KMS-11 (cell line): ENCODE measurements around the gene GGT6.
"Not testable (repeated sequence)": the region's sequence is repeated elsewhere in the genome, so short reads cannot be mapped to it uniquely, and the experiment has no call there.

Source experiments
- H2AFZ ChIP-seq: fragments of 200-600 bp; sonication (generic); 2 replicates; pipeline ENCODE4 v1.6.1; 2016; ENCODE audit warnings: antibody characterized with exemption, mixed run types, low read depth
- H3K27ac ChIP-seq: fragments of 200-600 bp; sonication (generic); 2 replicates; pipeline ENCODE4 v1.6.1; 2016; ENCODE audit warnings: mild to moderate bottlenecking, mixed run types
- H3K27me3 ChIP-seq: fragments of 200-600 bp; sonication (generic); 2 replicates; pipeline ENCODE4 v1.6.1; 2017; ENCODE audit warnings: mild to moderate bottlenecking, low read depth, mixed run types, moderate library complexity; ENCODE audit not compliant: insufficient read depth
- H3K36me3 ChIP-seq: fragments of 200-600 bp; sonication (generic); 2 replicates; pipeline ENCODE4 v1.6.1; 2017; ENCODE audit warnings: mild to moderate bottlenecking, mixed run types; ENCODE audit not compliant: insufficient read depth
- H3K4me1 ChIP-seq: fragments of 200-600 bp; sonication (generic); 2 replicates; pipeline ENCODE4 v1.6.1; 2016; ENCODE audit warnings: mild to moderate bottlenecking, low read depth, mixed run types; ENCODE audit not compliant: poor library complexity, severe bottlenecking
- H3K4me2 ChIP-seq: fragments of 200-600 bp; sonication (generic); 2 replicates; pipeline ENCODE4 v1.7.0; 2016; ENCODE audit warnings: mild to moderate bottlenecking, mixed run types
- H3K4me3 ChIP-seq: fragments of 200-600 bp; sonication (generic); IDR thresholded peaks from 2 replicates; pipeline ENCODE4 v1.6.1; 2017; ENCODE audit warnings: low read depth, low read length, mixed read lengths; ENCODE audit not compliant: insufficient read depth
- H3K79me2 ChIP-seq: fragments of 200-600 bp; sonication (generic); 2 replicates; pipeline ENCODE4 v1.6.1; 2016; ENCODE audit warnings: low read depth, mixed run types; ENCODE audit not compliant: insufficient read depth
- H3K9ac ChIP-seq: fragments of 200-600 bp; sonication (generic); 2 replicates; pipeline ENCODE4 v1.6.1; 2016; ENCODE audit warnings: mild to moderate bottlenecking, mixed run types
- H4K20me1 ChIP-seq: fragments of 200-600 bp; sonication (generic); 2 replicates; pipeline ENCODE4 v1.6.1; 2016; ENCODE audit warnings: mild to moderate bottlenecking, mixed run types; ENCODE audit not compliant: insufficient read depth
- TF ChIP-seq, protein P1 (sequence below): fragments of 200-600 bp; sonication (generic); conservative IDR thresholded peaks from 2 replicates; pipeline ENCODE4 v1.6.1; 2017; ENCODE audit warnings: low read depth, mild to moderate bottlenecking, antibody characterized with exemption, low read length, moderate library complexity, mixed read lengths

Gene GGT6

DNA sequence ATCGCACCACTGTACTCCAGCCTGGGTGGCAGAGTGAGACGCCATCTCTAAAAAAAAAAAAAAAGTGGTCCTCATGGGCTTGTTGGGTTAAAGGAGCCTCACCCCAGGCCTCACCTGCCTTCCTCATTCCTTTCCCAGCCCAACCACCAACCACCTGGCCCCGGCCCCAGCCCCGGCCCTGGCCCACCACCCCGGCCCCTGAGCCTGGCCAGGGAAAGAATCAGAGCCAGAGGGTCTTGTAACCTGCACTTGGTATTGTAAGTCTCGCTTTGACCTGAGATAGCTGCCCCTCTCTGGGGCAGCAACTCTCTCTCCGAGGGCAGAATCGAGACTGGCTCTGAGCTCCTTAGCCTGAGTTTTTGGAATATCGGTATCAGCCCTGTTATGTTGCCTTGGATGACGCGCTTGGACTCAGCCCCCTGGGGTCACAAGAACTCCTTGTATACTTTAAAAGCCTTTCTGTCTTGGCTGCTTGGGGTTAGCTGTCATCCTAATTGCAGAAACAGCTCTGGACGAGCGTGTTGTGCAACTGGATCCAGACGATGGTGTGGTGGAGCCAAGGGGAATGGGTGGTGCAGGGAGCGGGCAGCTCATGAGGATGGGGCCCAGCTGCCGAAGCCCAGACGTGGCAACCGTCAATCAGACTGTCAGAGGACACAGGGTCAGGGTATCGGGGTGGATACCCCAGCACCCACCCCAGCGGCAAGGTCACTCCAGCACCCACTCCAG lies 38.6 kb upstream of the GGT6 start:
- Histone ChIP-seq H3K9ac (no peak overlapping the region), H3K79me2 (no peaks in the 10 kb centered on the region), H3K27me3 (peaks cover 32% of the 10 kb centered on the region; the same call in 1 of the 2 replicates), H3K4me1 (no peaks in the 10 kb centered on the region), H3K4me2 (no peak overlapping the region), H3K36me3 (no peaks in the 10 kb centered on the region), H4K20me1 (no peaks in the 10 kb centered on the region), H3K27ac (no peak overlapping the region), H2AFZ (no peak overlapping the region), H3K4me3 (no peak overlapping the region)
- TF ChIP-seq, protein P1, sequence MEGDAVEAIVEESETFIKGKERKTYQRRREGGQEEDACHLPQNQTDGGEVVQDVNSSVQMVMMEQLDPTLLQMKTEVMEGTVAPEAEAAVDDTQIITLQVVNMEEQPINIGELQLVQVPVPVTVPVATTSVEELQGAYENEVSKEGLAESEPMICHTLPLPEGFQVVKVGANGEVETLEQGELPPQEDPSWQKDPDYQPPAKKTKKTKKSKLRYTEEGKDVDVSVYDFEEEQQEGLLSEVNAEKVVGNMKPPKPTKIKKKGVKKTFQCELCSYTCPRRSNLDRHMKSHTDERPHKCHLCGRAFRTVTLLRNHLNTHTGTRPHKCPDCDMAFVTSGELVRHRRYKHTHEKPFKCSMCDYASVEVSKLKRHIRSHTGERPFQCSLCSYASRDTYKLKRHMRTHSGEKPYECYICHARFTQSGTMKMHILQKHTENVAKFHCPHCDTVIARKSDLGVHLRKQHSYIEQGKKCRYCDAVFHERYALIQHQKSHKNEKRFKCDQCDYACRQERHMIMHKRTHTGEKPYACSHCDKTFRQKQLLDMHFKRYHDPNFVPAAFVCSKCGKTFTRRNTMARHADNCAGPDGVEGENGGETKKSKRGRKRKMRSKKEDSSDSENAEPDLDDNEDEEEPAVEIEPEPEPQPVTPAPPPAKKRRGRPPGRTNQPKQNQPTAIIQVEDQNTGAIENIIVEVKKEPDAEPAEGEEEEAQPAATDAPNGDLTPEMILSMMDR: no peak

DNA sequence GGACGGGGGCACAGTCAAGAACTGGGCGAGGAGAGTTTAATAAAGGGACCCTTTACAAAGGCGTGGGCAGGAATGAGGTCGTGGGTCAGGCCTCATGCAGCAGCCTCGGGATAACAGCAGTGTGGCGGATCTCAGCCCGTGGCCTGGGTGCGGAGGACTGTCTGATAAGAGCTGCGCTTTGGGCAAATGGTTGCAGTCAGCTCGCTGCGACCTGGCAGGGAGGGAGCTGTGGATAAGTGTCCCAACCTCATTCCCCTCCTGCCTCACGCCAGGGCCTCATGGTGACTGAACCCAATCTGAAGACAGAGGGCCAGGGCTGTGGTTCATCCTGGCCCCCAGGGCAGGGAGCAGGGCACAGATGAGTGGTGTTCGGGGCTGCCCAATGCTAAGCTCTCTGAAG lies 37.6 kb upstream of the GGT6 start:
- H3K27me3 ChIP-seq: peaks cover 35% of the 10 kb centered on the region; the same call in 1 of the 2 replicates
- TF ChIP-seq, protein P1: no peak
- H2AFZ ChIP-seq: no peak overlapping the region
- H3K27ac ChIP-seq: no peak overlapping the region
- H3K9ac ChIP-seq: no peak overlapping the region
- no peaks in the 10 kb centered on the region for H3K79me2 ChIP-seq
- H3K4me2 ChIP-seq: no peak overlapping the region
- H4K20me1 ChIP-seq: no peaks in the 10 kb centered on the region
- no peaks in the 10 kb centered on the region for H3K36me3 ChIP-seq
- H3K4me1 ChIP-seq: no peaks in the 10 kb centered on the region
- H3K4me3 ChIP-seq: no peak overlapping the region

DNA sequence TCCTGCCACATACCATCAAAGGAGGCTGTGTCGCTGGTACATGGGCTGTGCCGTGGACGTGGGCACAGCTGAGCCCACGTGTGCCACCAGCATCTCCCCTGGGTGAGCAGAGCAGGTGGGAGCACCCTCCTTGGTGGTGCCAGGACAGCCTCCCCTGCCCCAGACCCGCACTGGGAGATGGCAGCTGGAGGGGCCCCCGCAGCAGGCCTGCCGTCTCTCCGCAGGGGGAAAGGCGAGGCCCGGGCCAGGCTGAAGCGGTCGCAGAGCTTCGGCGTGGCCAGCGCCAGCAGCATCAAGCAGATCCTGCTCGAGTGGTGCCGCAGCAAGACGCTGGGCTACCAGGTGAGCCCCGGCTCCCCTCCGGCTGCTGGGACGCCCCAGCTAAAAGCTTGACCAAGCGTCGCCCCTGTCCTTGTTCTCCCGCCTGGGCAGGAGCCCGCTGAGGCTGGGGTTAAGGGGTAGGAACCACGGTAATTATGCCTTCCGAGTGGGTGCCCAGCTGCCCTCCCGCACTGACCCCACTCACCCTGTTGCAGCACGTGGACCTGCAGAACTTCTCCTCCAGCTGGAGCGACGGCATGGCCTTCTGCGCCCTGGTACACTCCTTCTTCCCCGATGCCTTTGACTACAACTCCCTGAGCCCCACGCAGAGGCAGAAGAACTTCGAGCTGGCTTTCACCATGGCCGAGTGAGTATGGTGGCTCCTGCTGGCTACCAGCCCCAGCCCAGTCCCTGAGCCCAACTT lies 36.4 kb upstream of the GGT6 start:
- Histone ChIP-seq H3K4me3 (no peak overlapping the region), H3K4me1 (no peaks in the 10 kb centered on the region), H3K4me2 (no peak overlapping the region), H3K79me2 (no peaks in the 10 kb centered on the region), H3K27me3 (peaks cover 40% of the 10 kb centered on the region; the same call in 1 of the 2 replicates), H3K36me3 (no peaks in the 10 kb centered on the region), H3K27ac (no peak overlapping the region), H4K20me1 (no peaks in the 10 kb centered on the region), H2AFZ (no peak overlapping the region), H3K9ac (no peak overlapping the region)
- TF ChIP-seq, protein P1: no peak

DNA sequence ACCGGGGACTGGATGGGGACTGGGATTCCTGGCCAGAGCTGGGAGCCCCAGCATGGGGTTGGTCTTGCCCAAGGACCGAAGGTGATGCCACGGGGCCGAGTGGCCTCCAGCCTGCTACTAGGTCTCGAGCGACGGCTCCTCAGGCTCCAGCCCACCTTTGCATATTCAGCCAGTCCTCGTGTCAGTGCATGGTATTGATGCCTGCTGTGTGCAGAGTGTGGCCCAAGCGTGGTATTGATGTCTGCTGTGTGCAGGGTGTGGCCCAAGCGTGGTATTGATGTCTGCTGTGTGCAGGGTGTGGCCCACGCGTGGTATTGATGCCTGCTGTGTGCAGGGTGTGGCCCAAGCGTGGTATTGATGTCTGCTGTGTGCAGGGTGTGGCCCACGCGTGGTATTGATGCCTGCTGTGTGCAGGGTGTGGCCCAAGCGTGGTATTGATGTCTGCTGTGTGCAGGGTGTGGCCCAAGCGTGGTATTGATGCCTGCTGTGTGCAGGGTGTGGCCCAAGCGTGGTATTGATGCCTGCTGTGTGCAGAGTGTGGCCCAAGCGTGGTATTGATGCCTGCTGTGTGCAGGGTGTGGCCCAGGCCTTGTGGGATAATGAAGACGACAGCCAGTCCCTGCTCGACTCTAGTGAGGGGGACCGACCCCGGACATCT lies 35.4 kb upstream of the GGT6 start:
- H4K20me1 ChIP-seq, H2AFZ ChIP-seq: not testable (repeated sequence)

More for the DNA sequence above, 35.4 kb upstream of the GGT6 start:
- H3K79me2 ChIP-seq, H3K4me1 ChIP-seq, H3K27ac ChIP-seq, H3K36me3 ChIP-seq, H3K4me2 ChIP-seq, H3K9ac ChIP-seq, H3K4me3 ChIP-seq: not testable (repeated sequence)
- peaks cover 40% of the 10 kb centered on the region; the same call in 1 of the 2 replicates for H3K27me3 ChIP-seq
